Smooth muscle cell (in vitro differentiated cells): Measurements from ENCODE around the gene EPS8L2. TPM values are rescaled to one million over a fixed set of nuclear protein-coding genes. Genes with fewer than 3 reads are reported as not detected.

Experiments
- DNase-seq: peaks from one replicate; lab custom pipeline; 2025; ENCODE audit not compliant: unreplicated experiment; lab: John Stamatoyannopoulos, UW
- H2AFZ ChIP-seq: fragments of 200-600 bp; sonication (generic); 2 replicates; pipeline ENCODE4 v1.6.0; 2016; ENCODE audit warnings: antibody characterized with exemption, low read depth, mild to moderate bottlenecking
- H3F3A ChIP-seq: fragments of 200-600 bp; sonication (generic); 2 replicates; pipeline ENCODE4 v1.6.0; 2017; ENCODE audit warnings: antibody characterized with exemption, low read depth
- H3K27ac ChIP-seq: fragments of 200-600 bp; sonication (generic); 2 replicates; pipeline ENCODE4 v1.5.1; 2016; ENCODE audit warnings: low read depth, mild to moderate bottlenecking
- H3K27me3 ChIP-seq: fragments of 200-600 bp; sonication (generic); 2 replicates; pipeline ENCODE4 v1.6.1; 2016; ENCODE audit warnings: low read depth, mild to moderate bottlenecking
- H3K36me3 ChIP-seq: fragments of 200-600 bp; sonication (generic); 2 replicates; pipeline ENCODE4 v1.5.1; 2016; ENCODE audit warnings: low read depth
- H3K4me1 ChIP-seq: fragments of 200-600 bp; sonication (generic); 2 replicates; pipeline ENCODE4 v1.5.1; 2016; ENCODE audit warnings: low read depth
- H3K4me2 ChIP-seq: fragments of 200-600 bp; sonication (generic); 2 replicates; pipeline ENCODE4 v1.6.0; 2016; ENCODE audit warnings: mild to moderate bottlenecking
- H3K4me3 ChIP-seq: fragments of 200-600 bp; sonication (generic); 2 replicates; pipeline ENCODE4 v1.5.1; 2016; ENCODE audit warnings: mild to moderate bottlenecking
- H3K79me2 ChIP-seq: fragments of 200-600 bp; sonication (generic); 2 replicates; pipeline ENCODE4 v1.6.0; 2016; ENCODE audit warnings: low read depth, mild to moderate bottlenecking
- H3K9ac ChIP-seq: fragments of 200-600 bp; sonication (generic); 2 replicates; pipeline ENCODE4 v1.6.0; 2016; ENCODE audit warnings: low read depth
- H3K9me3 ChIP-seq: fragments of 200-600 bp; sonication (generic); replicated peaks from 2 replicates; pipeline ENCODE4 v1.5.1; 2016; ENCODE audit warnings: low read depth
- H4K20me1 ChIP-seq: fragments of 200-600 bp; sonication (generic); 2 replicates; pipeline ENCODE4 v1.6.0; 2016; ENCODE audit warnings: low read depth
- WGBS: methylation state at CpG from one replicate; pipeline ENCODE4 v1.1.7; 2016; ENCODE audit warnings: low lambda C conversion rate; 5-methylcytosine and 5-hydroxymethylcytosine counted together
- polyA plus RNA-seq: library from polyadenylated mRNA; unstranded; fragments of >200 nt; fragmentation: Nextera tagmentation; extraction: Ambion mirVana; gene quantifications from 2 replicates; pipeline ENCODE4 v1.2.1, GENCODE V29; 2016
- total RNA-seq: library from RNA; depleted of rRNA; stranded (reverse); fragments of >200 nt; gene quantifications from 2 replicates; pipeline ENCODE4 v1.2.3, GENCODE V29; 2014
- TF ChIP-seq, protein P1 (sequence below): fragments of 200-600 bp; sonication (generic); IDR thresholded peaks from 2 replicates; pipeline ENCODE4 v1.5.1; 2017; ENCODE audit warnings: borderline replicate concordance, mild to moderate bottlenecking, antibody characterized with exemption; ENCODE audit not compliant: insufficient read depth, poor library complexity, severe bottlenecking

Gene EPS8L2
- total and polyA plus RNA-seq, 2 experiments from 2014 or later: 37.7 to 47.9 TPM

- Histone ChIP-seq H2AFZ (no peak overlapping the region), H3K27ac (peak overlapping the region; percentile 22), H3K9ac (no peak overlapping the region), H3K4me2 (peak overlapping the region; percentile 98), H3K36me3 (no peaks in the 10 kb centered on the region), H3K4me3 (no peak overlapping the region), H4K20me1 (peaks cover 66% of the 10 kb centered on the region), H3F3A (peaks cover 3% of the 10 kb centered on the region), H3K4me1 (peaks cover 13% of the 10 kb centered on the region), H3K27me3 (no peaks in the 10 kb centered on the region), H3K9me3 (no peaks in the 10 kb centered on the region), H3K79me2 (peaks cover 73% of the 10 kb centered on the region)
- TF ChIP-seq, protein P1, sequence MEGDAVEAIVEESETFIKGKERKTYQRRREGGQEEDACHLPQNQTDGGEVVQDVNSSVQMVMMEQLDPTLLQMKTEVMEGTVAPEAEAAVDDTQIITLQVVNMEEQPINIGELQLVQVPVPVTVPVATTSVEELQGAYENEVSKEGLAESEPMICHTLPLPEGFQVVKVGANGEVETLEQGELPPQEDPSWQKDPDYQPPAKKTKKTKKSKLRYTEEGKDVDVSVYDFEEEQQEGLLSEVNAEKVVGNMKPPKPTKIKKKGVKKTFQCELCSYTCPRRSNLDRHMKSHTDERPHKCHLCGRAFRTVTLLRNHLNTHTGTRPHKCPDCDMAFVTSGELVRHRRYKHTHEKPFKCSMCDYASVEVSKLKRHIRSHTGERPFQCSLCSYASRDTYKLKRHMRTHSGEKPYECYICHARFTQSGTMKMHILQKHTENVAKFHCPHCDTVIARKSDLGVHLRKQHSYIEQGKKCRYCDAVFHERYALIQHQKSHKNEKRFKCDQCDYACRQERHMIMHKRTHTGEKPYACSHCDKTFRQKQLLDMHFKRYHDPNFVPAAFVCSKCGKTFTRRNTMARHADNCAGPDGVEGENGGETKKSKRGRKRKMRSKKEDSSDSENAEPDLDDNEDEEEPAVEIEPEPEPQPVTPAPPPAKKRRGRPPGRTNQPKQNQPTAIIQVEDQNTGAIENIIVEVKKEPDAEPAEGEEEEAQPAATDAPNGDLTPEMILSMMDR: no peak
- WGBS: 98% methylated on average over 2 of the region's 2 CpGs
- DNase-seq: no peak
Observed at GRCh38 chr11:749731-750130, 43.7 kb downstream of the EPS8L2 start.

GRCh38 chr11:760236-760635, 54.2 kb downstream of the EPS8L2 start:
- Histone ChIP-seq H3K27me3 (no peaks in the 10 kb centered on the region), H3K4me2 (no peak overlapping the region), H3K9ac (no peak overlapping the region), H3K4me1 (no peaks in the 10 kb centered on the region), H3F3A (peaks cover 8% of the 10 kb centered on the region), H2AFZ (no peak overlapping the region), H4K20me1 (peaks cover 62% of the 10 kb centered on the region), H3K4me3 (no peak overlapping the region), H3K79me2 (no peaks in the 10 kb centered on the region), H3K9me3 (no peaks in the 10 kb centered on the region), H3K27ac (no peak overlapping the region), H3K36me3 (peaks cover 9% of the 10 kb centered on the region)
- no peak for DNase-seq
- TF ChIP-seq, protein P1: no peak

DNA sequence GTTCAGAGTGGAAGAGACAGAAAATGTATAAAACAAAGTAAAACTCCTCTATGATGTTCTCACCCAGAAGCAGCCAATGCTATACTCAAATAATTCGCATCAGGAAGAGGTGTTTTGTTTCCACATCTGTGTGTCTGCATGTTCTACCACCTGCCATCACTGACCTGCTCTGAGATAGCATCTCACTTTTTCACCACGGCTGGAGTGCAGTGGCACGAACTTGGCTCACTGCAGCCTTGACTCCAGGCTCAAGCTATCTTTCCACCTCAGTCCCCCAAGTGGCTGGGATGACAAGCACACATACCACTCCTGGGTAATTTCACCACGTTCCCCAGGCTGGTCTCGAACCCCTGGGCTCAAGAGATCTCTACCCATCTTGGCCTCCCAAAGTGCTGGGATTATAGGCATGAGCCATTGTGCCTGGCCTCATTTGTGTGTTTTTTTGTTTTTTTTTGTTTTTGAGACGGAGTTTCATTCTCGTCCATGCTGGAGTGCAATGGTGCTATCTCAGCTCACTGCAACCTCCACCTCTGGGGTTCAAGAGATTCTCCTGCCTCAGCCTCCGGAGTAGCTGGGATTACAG, 55.6 kb downstream of the EPS8L2 start:
- TF ChIP-seq, protein P1: no peak
- no peaks in the 10 kb centered on the region for H3K9me3 ChIP-seq
- WGBS: 94% methylated on average over 8 of the region's 8 CpGs
- no peak overlapping the region for H3K9ac ChIP-seq
- H3K79me2 ChIP-seq: no peaks in the 10 kb centered on the region
- no peak for DNase-seq
- H3K4me1 ChIP-seq: no peaks in the 10 kb centered on the region
- peaks cover 12% of the 10 kb centered on the region for H3F3A ChIP-seq
- H3K4me3 ChIP-seq: no peak overlapping the region
- H4K20me1 ChIP-seq: peaks cover 59% of the 10 kb centered on the region
- H2AFZ ChIP-seq: no peak overlapping the region
- H3K36me3 ChIP-seq: peaks cover 9% of the 10 kb centered on the region
- H3K27ac ChIP-seq: no peak overlapping the region
- no peak overlapping the region for H3K4me2 ChIP-seq
- no peaks in the 10 kb centered on the region for H3K27me3 ChIP-seq

- H3K4me3 ChIP-seq: no peak overlapping the region
- no peak overlapping the region for H3K9ac ChIP-seq
- no peaks in the 10 kb centered on the region for H3K9me3 ChIP-seq
- WGBS: 79% methylated on average over 10 of the region's 10 CpGs
- H2AFZ ChIP-seq: no peak overlapping the region
- no peak overlapping the region for H3K27ac ChIP-seq
- TF ChIP-seq, protein P1: peak; percentile 15
- no peak overlapping the region for H3K4me2 ChIP-seq
- H3K27me3 ChIP-seq: no peaks in the 10 kb centered on the region
- H3K79me2 ChIP-seq: no peaks in the 10 kb centered on the region
- peaks cover 6% of the 10 kb centered on the region for H3K36me3 ChIP-seq
- no peaks in the 10 kb centered on the region for H3K4me1 ChIP-seq
- H3F3A ChIP-seq: peaks cover 16% of the 10 kb centered on the region
- peaks cover 59% of the 10 kb centered on the region for H4K20me1 ChIP-seq
- DNase-seq: no peak
Observed at GRCh38 chr11:762421-763072, 56.5 kb downstream of the EPS8L2 start.
